Fibroblast of skin of right biceps (primary cell): Measurements from ENCODE around the gene VIT.

ENCODE experiments used
- DNase-seq: peaks from one replicate; pipeline ENCODE4 v3.0.0-alpha.2; 2013

Gene VIT

GRCh38 chr2:36770542-36771287 lies 74.2 kb downstream of the VIT start:
- DNase-seq, result peak; percentile 53

- DNase-seq, result no peak
These were observed 75.2 kb downstream of the VIT start for GRCh38 chr2:36771671-36772070.

- DNase-seq, result no peak
These were observed 77.4 kb downstream of the VIT start for GRCh38 chr2:36773947-36774346.

- no peak for DNase-seq
These were observed 78.8 kb downstream of the VIT start for GRCh38 chr2:36775261-36775660.

- no peak for DNase-seq
These were observed 79.3 kb downstream of the VIT start for GRCh38 chr2:36775806-36776205.

- DNase-seq, result no peak
These were observed 80.8 kb downstream of the VIT start for GRCh38 chr2:36777272-36777671.

GRCh38 chr2:36777788-36778187 lies 81.3 kb downstream of the VIT start:
- DNase-seq, result no peak

GRCh38 chr2:36779462-36779861 lies 83.0 kb downstream of the VIT start:
- no peak for DNase-seq

GRCh38 chr2:36780231-36780839 lies 83.8 kb downstream of the VIT start:
- DNase-seq, result peak; percentile 60

- DNase-seq, result no peak
These were observed 85.6 kb downstream of the VIT start for GRCh38 chr2:36781907-36782720.

GRCh38 chr2:36783246-36783645 lies 86.7 kb downstream of the VIT start:
- DNase-seq, result no peak

- peak; percentile 65 for DNase-seq
These were observed 88.8 kb downstream of the VIT start for GRCh38 chr2:36785179-36785795.

- DNase-seq, result no peak
These were observed 92.8 kb downstream of the VIT start for GRCh38 chr2:36789181-36789804.

GRCh38 chr2:36792951-36793350 lies 96.4 kb downstream of the VIT start:
- no peak for DNase-seq

GRCh38 chr2:36797324-36798070 lies 101.0 kb downstream of the VIT start:
- DNase-seq, result peak; percentile 22

- no peak for DNase-seq
These were observed 102.2 kb downstream of the VIT start for GRCh38 chr2:36798724-36799123.

GRCh38 chr2:36800381-36800780 lies 103.9 kb downstream of the VIT start:
- no peak for DNase-seq

GRCh38 chr2:36801088-36801487 lies 104.6 kb downstream of the VIT start:
- no peak for DNase-seq

- DNase-seq, result no peak
These were observed 106.4 kb downstream of the VIT start for GRCh38 chr2:36802952-36803351.

GRCh38 chr2:36805635-36806224 lies 109.2 kb downstream of the VIT start:
- DNase-seq, result no peak

- DNase-seq, result no peak
These were observed 110.8 kb downstream of the VIT start for GRCh38 chr2:36807223-36807886.
